GM19397 (cell line): ENCODE measurements around the gene IL3.

Experiments used
- ATAC-seq: cut with Tn5 transposase; IDR thresholded peaks from one replicate; pipeline ENCODE4 v1.9.1; 2021; ENCODE audit warnings: mild to moderate bottlenecking, moderate library complexity; ENCODE audit not compliant: unreplicated experiment

IL3 gene

DNA sequence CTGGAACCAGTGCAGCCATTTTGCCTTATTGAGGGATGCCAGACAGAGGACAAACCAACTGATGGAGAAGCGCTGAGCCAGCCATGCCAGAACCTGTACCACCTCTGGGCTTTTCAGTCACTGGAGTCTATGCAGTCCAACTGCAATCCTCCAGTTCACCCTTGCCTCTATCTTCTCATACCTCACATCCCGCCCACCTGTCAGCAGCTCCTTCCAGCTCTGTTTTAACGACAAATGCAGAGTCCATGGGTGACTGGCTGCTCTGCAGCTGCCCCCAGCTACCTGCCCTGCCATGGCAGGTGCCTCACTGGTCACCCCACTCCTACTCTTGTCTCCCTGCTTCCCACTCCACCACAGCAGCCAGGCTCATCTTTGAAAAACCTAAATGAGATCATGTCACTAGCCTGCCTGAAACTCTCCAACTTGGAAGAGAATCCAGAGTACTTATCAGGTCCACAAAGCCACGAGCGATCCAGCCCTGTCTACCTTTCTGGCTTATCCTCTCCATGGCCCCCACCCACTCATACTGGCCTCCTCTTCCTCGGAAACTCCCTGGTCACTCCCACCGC is 35.0 kb upstream of the IL3 start:
- ATAC-seq, result no peak

DNA sequence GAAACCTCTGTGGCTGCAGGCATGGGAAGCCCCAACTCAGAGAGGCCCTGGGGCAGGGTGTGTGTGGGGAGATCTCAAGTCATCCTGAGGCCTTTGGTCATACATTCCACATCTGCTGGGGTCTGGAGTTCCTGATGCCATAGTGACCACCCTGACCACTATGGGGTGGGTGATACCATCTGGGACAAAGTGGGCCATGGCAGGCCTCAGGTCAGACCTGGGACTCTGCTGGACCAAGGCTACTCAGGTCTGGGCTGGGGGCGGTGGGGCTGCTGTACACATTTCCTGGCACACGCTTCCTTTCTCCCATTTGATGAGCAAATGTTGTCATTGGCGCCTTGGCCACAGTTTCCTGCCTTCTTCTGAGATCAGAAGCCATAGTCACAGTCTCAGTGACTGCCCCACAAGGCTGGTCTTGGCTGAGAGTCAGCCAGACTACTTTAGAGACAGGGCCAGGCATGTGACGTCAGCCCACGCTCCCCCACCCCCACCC is 33.9 kb upstream of the IL3 start:
- ATAC-seq, result no peak

DNA sequence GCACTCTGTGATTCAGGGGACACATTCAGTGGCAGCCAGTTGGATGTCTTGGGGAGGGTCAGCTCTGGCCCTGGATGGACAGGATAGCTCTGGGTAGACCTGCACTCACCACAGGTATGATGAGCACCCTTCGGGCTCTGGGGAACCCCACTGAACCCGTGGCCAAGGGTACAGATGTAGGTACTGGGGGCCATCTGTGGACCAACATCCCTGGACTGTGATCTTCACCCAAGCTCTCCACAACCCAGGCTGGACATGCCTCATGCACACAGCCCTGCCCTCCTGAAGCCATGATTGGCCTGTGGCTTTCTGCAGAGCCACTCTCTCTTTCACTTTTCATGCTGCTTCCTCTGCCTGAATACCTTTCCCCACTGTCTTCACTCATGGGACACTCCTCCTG is 33.4 kb upstream of the IL3 start:
- ATAC-seq, result no peak

DNA sequence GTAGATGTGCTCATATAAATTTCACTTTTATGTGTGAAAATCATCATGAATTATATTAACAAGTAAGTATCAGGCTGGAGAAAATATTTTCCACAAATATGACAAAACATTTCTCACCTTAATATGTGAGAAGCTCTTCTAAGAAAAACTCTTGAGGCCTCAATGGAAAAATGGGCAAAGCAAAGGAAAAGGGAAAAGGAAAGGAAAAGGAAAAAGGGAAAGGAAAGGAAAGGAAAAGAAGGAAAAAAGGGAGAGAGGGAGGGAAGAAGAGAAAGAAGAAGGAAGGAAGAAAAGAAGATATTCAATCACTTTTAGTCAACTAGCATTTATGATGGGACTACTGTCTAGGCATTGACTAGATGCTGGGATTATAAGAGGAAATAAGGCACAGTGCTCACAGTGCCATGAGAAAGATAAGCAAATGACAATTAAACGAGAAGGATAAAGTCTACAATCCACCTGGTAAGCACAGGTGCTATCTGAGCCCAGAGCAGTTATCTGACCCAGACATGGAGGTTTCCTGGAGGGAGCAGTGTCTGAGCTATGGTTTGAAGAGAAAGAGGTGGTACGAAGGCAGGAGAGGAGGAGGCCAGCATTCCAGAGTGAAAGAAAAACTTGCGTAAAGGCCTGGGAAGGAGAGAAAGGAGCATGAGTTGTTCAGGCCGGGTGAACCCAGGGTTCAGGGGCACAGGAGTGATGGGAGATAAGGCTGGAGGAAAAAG is 30.7 kb upstream of the IL3 start:
- ATAC-seq, result no peak

DNA sequence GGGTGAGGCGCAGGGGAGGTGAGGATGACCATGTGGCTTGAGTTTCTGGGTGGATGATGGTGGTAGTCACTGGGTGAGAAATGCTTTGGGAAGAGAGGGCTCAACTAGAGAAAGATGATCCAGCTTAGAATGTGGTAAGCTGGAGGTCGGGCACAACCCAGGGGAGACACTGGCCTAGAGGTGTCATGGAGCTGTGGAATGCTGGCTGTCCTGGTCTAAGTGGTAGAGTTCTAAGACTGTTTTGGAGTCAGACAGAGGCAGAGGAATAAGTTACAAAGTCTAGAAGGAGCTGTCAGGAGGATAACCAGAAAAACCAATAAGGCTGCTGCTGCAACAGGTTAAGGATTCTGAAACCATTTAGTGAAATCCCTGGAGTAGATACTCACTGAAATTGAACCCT is 29.8 kb upstream of the IL3 start:
- ATAC-seq, result no peak

DNA sequence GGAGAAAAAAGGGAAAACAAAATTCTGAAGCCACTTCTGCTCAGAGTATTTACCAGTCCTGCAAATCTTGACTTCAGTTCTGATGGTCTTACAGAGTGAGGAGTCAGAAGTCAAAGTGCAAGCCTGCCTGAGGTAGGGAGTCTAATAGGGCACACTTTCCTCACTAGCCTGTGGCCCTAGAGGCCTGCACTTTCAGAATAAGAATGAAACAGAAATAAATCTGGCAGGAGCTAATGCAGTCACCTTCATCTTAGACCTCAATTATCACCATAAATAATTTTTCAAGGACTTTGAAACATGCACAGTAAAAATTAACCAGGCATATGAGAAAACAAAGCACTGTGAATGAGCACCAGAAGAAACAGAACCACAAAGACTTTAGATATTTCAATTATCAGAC is 28.3 kb upstream of the IL3 start:
- ATAC-seq, result no peak

DNA sequence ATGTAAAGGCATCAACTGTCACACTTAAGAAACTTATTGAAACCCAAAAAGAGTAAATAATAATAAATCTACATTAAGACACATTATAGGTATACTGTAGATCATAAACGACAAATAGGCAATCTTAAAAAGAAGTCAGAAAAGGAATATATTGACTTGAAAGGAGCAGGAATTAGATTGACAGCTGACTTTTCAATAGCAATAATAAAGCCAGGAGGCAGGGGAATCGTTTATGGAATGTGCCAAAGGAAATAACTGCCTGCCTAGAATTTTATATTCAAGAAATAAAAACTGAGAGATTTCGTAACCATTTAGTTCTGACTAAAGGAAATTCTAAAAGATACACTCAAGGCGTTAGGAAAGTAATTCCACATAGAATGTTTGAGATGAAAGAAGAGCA is 27.3 kb upstream of the IL3 start:
- ATAC-seq, result no peak

DNA sequence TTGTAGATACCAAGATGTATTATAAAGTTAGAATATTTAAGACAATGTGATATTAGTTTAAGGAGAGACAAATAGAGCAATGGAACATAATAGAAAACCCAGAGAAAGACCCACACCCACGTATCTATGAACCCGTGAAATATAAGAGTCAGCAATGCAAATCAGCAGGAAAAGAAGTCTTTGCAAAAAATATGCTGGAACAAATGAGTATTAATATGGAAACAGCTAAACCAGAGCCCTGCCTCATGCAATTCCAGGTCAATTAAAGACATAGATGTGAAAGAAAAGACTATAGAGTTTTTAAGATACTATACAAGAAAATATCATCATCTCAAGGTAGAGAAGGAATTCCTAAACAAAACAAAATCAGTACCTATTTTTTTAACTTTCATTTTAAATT is 23.1 kb upstream of the IL3 start:
- no peak for ATAC-seq

DNA sequence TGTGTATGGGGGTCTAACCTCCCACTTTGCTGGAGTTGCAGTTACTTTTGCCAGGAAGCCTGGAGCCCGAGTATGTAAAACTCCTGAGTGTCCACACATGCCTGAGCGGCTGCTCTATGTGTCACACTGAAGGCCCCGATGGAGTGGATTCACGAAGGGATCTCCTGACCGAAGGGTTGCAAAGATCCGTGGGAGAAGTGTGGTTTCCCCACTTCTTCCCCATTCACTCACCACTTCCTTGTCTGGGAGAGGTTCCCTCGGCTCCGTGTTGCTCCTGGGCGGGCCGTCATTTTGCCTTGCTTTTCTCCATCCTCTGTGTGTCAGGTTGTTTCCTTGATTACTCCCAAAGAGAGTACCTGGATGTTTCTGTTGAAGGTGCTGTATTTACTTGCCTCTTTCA is 16.2 kb upstream of the IL3 start:
- ATAC-seq, result no peak

DNA sequence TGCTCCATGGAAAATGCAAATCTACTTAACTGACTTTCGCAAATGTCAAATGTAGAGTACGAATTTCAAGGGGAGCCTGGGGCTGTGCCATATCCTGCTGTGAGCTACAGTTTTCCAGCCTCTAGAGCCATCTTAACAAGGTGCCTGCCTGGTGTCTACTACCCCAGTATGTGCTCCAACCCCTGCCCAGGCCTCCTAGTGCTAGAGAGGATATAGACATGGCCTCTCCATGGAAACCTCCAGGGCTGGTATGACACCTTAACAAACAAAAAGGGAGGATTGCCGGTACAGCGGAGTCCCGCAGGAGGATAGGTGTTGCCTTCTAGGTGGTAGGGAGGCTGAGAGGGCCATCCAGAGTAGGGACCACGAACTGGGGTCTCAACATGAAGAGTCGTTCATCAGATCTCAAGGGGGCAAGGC is 13.6 kb upstream of the IL3 start:
- ATAC-seq, result no peak

DNA sequence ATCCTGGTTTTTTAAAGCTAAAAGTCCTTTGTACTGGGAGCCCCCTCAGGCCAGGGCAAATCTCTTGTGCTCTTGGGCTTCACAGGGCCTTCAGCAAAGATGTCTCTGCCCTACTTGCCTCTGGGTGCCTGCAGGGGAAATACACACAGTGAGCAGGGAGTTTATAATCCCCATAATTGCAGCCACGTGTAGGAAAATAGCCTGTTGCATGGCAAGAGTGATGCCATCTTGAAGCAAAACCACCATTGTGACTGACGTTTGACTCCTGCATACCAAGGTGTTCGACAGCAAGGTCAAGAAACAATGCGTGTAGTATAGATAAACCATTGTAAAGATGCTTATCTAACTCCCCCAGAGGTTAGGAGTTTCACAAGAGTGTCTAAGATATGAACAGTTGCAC is 11.4 kb upstream of the IL3 start:
- ATAC-seq, result no peak

DNA sequence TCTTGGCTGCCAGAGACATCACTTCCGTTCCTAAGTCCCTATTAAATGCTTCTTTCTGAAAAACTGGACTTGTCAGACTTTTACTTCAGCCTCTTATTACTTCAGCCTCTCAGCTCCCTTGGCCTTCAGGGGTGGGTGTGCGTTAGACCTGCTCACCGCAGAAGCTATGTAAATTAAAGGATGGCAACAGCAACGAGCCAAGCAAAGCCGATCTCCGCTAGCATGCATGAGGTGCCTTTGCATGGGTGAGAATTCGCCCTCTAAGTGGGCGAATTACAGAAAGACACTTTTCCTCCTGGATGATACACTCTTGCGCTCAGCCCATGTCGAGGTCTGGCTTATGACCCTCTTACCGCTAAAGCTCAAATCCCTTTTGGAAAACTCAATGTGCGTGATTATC is 10.9 kb upstream of the IL3 start:
- ATAC-seq, result no peak

DNA sequence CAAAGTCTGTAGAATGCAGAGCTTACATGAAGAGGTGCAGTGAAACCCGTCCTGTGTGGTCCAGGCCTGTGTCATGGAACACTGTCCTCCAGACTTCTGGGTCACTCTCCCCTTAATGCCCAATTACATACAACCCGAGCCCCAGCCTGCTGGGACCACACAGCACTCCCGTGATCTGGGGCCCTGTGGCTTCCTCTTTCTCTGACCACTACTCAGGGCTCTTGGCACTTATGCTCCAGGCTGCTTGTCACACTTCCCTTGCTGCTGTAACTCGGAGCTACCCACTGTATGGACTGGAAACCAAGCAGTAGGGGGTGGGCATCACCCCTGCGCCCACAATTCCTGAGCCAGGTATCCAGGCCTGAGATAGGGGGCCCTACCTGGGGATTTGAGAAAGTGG is 10.3 kb upstream of the IL3 start:
- ATAC-seq, result no peak

DNA sequence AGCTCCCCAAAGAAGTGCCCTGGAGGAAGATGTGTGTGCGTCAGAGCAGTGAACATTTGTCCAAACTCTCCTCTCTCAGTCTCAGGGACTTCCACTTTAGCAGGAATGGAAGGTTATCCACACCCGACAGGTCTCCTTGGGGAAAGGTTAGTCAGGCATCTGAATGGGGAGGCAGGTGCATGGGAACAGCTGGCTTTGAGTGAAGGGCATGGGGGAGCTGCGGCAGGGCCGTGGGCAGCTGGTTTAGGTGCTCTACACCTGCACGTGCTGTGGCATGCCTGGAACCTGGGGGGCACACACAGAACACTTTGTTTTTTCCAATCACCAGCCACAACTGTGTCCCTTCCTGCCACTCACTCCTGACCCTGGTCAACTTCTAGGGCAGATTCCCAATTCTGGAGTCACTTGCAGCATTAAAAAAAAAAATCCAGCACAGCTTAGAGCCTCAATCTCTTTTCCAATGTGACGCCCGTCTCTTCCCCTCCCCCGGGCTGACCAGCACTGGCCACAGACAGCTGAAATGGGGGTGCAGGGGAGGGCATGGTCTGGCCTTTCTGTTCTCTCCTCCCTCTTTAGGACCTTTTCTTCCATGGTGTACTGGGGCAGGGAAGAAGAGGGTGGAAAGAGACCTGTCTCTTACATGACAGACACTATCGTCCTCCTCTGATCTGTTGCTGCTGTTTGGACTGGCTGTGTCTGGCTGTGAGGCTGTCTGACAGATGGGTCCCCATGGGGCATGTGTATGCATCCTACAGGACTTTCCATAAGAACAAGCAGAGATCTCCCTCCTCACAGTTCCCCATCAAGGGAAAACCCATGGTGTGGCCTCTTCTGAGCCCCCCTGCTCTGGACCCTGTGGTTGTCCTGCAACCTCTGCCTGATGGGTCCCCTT is 9.5 kb upstream of the IL3 start:
- ATAC-seq, result no peak

DNA sequence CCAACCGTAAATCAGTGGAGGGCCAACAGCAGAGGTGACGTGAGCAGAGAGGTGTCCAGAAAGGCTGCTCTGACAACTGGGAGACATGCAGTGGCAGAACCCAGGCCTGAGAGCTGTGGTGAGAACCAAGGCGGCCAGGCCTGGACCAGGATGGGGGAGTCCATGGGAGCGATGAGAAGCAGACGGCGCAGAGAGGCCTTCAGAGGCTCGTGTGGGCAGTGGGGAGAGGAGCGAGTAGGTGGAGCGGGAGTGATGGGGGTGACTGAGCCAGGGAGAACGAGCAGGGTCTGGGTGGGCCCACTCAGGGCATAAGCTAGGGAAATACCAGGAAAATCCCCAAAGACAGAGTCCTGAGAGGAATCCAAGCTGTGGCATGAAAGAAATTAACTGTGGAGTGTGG is 7.9 kb upstream of the IL3 start:
- ATAC-seq, result no peak

DNA sequence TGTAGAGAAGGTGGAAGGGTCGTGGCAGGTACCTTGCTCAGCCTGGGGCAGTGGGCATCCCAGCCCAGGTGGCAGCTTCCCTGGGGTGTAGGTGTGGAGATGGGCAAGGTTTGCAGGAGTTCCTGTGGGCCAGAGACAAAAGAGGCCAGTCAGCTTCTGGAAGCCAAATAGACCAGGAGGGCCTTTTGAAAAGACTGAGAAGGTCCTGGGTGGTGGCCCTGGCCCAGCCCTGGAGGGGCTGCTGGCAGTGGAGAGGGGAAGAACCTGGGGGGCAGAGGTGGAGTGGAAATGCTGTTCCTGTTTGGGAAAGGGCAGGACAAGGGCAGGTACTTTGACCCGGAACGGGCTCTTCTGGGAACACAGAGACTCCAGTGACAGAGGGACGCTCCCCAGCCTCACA is 7.0 kb upstream of the IL3 start:
- ATAC-seq, result no peak

DNA sequence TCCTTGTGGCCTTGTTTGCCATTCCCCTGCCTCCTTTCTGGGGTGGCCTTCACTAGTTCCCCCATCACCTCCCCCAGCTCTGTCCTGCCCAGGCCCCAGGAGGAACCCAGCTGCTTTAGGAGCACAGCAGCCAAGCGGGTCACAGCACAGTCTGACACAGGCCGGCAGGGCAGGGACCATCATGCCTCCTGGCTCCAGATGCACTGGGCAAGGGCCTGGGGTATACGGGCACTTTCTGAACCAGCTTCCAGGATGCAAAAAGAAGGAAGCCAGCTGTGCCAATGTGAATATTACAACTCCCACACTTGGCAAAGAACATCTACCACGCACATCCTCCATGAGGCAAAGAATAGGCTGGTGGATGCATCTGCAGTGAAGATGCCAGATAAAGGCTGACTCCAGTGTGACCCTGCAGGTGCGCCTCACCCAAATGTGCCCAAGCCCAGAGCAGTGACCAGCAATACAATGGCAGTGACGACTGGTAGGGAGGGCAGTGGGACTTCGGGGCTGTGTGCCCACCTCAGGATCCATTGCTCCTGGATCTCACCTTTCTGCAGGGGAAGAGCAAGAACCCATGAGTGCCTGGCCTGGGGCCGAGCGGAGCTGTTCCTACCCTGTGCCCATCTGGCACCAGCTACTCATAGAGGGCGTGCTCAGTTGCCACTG is 6.3 kb upstream of the IL3 start:
- no peak for ATAC-seq

DNA sequence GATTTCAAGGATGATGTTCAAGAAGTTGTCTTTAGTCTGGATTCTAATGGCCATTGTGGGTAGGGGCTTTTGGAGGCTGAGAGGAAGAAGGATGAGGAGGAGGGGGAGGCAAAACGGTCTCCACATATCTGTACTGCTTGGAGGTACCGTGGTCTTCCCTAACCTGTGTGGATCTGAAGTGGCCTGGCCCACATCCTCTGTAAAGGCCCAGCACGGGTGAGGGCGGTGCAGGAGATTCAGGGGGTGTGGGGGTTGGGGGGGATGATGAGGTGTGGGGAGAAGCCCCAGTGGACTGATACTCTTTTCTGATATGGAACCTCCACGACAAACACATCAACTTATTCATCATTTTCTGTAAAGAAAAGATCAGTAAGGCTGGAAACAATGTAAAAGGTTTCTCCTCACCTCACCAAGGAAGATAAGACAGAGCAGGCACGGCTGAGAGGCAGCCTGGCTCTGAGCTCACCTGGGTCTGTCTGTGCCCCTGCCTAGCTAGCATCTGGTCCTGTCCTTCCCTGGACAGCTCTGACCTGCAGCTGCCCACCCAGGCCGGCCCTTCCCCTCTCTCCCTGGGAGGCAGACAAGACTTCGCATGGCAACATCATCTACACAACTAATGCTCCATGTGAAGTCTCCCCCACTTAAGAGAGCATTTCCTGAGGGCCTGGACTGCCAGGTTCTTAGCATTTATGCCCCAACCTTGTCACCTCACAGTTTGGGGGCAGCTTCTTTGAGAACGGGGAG is 5.6 kb upstream of the IL3 start:
- no peak for ATAC-seq

DNA sequence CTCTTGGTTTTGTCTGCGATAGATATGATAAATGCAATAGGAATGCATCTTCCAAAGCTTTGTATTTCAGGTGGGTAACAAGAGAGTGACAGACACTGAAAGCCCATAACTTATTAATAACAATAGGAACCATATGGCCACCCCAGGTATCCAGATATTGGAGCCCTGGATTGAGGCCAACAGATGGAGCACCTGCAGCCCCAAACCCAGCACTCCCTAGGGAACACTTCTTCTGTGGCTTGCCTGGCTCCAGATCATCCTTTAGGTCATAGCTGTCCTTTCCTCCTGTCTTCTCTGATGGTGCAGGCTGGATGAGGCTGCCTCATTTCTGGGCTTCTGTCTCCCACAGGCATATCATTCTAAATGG is 5.0 kb upstream of the IL3 start:
- ATAC-seq, result no peak

DNA sequence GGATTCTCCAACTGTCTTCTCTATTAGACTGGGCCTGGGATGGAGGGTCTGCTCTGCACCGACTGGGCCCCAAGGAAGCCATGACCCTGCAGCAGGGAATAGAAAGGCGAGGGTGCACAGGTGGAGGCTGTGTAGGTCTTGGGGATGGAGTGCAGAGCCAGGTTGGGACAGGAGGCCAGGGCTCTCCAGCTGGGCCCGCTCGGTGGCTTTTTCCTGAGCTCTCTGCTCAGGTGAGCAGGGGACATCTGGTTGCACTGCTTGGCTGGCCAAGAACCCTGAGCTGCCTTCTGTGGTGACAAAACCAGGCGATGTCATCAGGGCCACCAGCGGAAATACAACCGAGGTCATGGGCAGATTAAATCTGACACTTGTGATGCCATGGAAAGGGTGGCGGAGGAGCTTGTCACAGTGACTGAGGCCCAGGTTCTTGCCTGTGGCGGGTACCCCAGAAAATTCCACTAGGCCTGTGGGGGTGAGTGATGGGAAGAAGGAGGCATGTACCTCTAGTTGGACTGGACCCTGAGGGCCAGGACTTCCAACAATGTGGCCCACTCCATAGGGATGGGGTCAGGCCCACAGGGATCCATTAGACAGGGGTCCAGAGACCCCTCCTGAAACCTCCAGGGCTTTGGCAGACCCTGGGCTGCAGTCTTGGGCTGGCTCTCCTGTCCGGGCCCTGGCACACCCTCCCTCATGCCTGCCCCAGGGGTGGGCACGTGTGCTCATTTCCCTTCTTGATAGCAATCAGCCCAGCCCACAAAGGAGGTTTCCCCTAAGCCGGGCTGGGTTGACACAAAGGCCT is 4.4 kb upstream of the IL3 start:
- no peak for ATAC-seq
